D721Med (cell line): Measurements from ENCODE around the gene LCP2.

Source experiments
- DNase-seq: peaks from one replicate; pipeline ENCODE4 v3.0.0; 2011; ENCODE audit warnings: low spot score; ENCODE audit not compliant: insufficient read length
- FAIRE-seq: peaks from 2 replicates; lab custom pipeline; 2011; peaks lifted over from hg19 to GRCh38; lab: Jason Lieb, UNC
- TF ChIP-seq, protein P1 (sequence below): IDR thresholded peaks from 2 replicates; pipeline ENCODE4 v1.5.1; 2012; ENCODE audit warnings: mild to moderate bottlenecking, control low read depth; ENCODE audit not compliant: insufficient read depth; ENCODE audit errors: missing control alignments

LCP2 gene

DNA sequence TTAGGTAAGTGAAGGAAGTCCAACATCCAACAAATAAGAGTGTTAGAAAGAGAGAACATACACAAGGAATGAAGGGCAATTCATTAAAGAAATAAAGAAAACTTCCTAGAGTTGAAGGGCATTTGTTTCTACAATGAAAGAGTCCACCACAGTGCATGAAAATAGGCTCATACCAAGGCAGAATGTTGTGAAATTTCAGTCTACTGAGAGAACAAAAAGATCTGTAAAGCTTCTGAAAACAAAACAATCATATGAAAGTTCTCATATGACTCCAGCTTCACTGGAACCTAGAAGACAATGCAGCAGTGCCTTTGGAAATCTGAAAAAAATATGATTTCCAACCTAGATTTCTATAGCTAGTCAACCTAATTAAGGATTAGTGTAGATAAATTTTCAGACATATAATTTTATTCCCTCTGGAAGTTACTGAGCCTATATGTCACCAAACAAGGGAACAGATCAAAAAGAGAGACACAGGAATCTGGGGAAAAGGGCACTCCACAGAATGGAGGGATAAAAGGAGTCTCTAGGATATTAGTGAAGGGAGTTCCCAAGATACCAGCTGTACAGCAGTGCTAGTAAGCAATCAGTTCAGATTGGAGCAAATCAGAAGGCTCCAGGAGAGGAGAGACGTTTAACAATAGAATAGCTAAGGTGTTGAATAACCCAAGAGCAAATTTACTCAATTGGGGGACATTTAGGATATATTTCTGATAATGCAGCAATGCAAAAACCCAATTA is 59.0 kb downstream of the LCP2 start:
- DNase-seq: no peak
- TF ChIP-seq, protein P1, sequence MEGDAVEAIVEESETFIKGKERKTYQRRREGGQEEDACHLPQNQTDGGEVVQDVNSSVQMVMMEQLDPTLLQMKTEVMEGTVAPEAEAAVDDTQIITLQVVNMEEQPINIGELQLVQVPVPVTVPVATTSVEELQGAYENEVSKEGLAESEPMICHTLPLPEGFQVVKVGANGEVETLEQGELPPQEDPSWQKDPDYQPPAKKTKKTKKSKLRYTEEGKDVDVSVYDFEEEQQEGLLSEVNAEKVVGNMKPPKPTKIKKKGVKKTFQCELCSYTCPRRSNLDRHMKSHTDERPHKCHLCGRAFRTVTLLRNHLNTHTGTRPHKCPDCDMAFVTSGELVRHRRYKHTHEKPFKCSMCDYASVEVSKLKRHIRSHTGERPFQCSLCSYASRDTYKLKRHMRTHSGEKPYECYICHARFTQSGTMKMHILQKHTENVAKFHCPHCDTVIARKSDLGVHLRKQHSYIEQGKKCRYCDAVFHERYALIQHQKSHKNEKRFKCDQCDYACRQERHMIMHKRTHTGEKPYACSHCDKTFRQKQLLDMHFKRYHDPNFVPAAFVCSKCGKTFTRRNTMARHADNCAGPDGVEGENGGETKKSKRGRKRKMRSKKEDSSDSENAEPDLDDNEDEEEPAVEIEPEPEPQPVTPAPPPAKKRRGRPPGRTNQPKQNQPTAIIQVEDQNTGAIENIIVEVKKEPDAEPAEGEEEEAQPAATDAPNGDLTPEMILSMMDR: no peak
- FAIRE-seq: no peak

DNA sequence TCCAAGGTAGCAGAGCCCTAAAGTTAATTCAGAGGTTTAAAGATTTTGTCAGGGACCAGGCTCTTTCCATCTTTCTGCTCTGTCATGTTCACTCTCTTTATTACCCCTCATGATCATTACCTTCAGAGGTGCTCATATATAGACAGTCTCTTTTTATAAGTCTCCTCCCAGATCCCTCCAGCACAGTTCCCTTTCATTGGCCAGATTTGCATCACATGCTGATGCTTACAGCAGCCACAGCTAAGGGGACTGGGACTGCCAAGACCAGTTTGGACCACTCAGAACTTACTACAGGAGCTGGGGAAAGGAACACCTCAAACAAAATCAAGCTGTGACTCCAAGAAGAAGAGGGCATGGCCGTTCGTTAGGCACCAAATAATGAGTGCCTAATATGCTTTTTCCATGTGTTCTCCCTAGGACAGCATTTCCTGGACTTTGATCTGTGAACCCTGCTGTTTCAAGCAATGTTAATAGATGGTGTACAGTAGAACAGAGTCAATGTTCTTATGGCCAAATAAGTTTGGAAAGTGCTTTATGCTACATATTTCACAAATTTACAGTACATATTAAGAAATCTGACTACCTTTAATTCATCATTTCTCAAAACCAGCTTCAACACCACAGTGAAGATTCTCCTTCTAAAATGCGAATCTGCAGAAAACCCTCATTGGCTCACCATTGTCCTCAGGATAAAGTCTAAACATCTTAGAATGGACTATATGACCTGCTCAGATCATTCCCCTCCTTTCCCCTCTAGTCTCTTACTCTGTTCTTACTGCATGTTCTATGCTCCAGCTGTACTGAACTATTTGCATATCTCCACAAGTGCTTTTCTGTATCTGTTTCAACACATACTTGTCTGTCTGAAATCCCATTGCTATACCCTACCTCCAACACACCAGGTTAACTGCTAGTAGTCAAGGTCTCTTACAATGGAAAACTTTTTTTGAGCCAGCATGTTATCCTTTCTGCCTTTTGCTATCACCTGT is 61.4 kb downstream of the LCP2 start:
- FAIRE-seq: no peak
- no peak for DNase-seq
- TF ChIP-seq, protein P1: no peak

DNA sequence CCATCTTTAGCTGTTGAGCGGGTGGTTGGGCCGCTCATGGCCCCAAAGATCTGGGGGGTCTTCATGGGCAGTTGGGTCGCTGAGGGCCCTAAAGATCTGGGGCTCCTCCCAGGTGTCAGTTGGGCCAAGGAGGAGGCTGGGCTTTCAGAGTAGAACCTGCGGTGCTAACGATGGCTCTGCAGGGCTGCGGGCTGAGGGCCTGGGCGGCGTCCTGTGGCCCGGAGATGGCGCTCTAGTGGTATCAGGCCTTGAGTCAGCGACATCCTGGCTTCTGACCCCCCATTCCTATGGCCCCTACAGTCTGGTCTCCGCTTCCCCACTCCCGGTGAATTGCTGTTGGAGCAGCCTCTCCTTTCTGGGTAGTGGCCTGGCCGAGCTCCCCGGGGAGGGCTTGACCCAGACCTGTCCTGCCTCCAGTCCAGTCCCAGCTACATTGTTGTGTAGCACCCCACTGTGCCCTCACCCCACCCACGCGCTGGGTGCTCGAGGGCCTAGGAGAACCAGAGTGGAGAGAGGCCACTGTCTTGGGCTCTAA is 64.2 kb downstream of the LCP2 start:
- FAIRE-seq (no peak), DNase-seq (no peak)
- TF ChIP-seq, protein P1: no peak

DNA sequence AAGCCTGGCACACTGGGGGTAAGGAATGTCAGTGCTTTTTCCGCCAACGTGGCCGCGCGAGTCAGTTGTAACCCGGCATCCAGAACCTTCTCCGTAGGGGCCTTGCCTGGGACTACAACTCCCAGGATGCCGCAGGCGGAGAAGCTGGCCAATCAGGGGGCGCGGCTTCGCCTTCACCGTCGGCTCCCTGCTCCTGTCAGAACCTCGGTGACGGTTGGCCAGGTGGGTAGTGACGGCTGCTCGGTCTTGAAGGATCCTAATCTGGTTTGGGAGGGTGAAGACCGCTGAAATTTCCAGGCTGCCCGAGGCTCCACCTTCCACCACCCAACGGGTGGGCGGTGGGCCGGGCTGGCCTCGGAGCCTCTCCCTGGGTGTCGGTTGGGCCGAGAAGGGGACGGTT is 64.8 kb downstream of the LCP2 start, which contains the start of gene C5orf58:
C5orf58 (plus strand) TSS at position 200 of the 400 bp plus-strand sequence. CDS start 1,992 bp downstream, outside the sequence.
- DNase-seq: no peak
- TF ChIP-seq, protein P1: no peak
- no peak for FAIRE-seq

DNA sequence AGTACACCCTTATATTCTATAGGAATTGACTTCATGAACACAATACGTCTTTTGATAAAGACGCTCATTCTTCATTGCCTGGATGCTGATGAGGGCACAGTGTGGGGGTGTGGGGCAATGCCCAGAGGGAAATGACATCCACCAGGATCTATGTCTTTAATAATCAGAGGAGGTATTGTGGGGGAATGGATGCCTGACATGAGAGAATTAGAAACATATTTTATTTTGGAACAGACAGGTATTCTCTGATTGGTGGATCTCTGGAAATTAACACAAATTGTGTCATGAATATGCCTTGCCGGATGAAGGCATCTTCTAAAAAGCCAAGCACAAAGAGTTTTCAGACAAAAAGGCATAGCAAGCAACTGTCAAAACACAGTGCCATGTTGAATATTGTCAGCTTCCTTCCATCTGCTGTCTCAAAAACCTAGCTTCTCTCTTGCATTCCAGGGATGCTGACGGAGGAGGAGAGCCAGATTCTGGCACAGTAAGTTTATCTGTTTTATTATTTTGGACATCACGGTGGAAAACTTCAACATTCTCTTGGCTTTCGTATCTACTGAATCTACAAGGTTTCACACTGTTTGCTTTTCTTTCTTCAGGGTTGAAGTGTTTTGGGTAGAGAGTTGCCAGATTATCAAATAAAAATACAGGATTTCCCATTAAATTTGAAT is 68.7 kb downstream of the LCP2 start:
- FAIRE-seq (no peak), DNase-seq (no peak)
- TF ChIP-seq, protein P1: no peak

DNA sequence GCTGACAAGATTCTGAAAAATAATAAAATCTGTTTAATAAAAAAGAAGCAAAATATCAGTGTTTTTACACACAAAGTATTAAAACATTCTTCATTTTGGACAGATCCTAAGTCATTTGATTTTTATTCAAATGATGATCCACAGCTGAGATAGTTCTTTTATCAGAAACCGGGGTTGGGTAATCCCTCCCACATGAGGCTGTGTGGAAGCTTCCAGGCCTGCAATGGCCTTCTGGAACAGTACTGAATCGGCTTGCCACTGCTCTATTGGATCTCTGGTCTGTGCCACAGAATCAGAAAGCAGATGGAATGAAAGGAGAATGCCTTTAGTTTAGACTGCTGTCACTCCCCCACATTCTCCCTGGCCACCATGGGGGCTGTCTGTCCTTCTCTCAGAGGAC is 70.9 kb downstream of the LCP2 start:
- DNase-seq (no peak), FAIRE-seq (no peak)
- TF ChIP-seq, protein P1: no peak
